Measurements from ENCODE around the gene TNFAIP8L3.

The TNFAIP8L3 gene

DNA sequence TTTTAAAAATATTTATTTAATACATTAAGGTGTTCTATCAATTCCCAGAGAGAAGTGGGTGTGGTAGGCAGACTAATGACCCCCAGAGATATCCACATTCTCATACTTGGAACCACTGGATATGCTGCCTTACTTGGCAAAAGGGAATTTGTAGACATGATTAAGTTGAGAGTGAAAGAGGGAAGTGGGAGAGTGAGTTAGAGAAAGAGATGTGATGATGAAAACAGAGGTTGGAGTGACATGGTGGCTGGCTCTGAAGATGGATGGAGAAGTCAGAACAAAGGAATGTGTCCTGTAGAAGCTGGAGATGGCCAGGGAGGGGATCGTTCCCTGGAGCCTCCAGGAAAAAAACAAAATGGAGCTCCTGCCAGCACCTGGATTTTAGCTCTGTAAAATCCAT, 32.0 kb downstream of the TNFAIP8L3 start:
- Histone ChIP-seq H3K27me3 (ENCODE audit: control insufficient read depth in 3 of 3, insufficient read depth in 3 of 3, low read depth in 1 of 3, low read length in 3 of 3) (peaks cover 0 to 3% (median 0%) of the 10 kb centered on the region in 3 experiments), H2BK15ac (ENCODE audit: low read length) (no peak overlapping the region), H4K91ac (ENCODE audit: low read depth, low read length, poor library complexity) (no peak overlapping the region), H3K23ac (ENCODE audit: low read depth, low read length, poor library complexity) (no peak overlapping the region), H3K4me3 (ENCODE audit: low read length in 2 of 2) (no peak overlapping the region), H4K8ac (ENCODE audit: low read depth, low read length) (no peak overlapping the region), H3K27ac (replicated peaks; ENCODE audit: low read length) (no peak overlapping the region), H2AK5ac (ENCODE audit: low read depth, low read length) (no peak overlapping the region), H2BK5ac (ENCODE audit: low read length) (no peak overlapping the region), H3K14ac (ENCODE audit: low read length) (no peak overlapping the region), H3K4me2 (ENCODE audit: insufficient read depth, low read length, poor library complexity, severe bottlenecking) (no peak overlapping the region), H3K4me1 (ENCODE audit: control insufficient read depth in 2 of 2, insufficient read depth in 1 of 2, low read depth in 1 of 2, low read length in 2 of 2) (peaks cover 3 to 4% of the 10 kb centered on the region in 2 donors), H3K9ac (ENCODE audit: low read depth, low read length, poor library complexity) (no peak overlapping the region), H3K4ac (ENCODE audit: low read length) (no peak overlapping the region), H3K9me3 (replicated peaks in 1 of 2; ENCODE audit: control insufficient read depth in 2 of 2, insufficient read depth in 1 of 2, low read depth in 1 of 2, low read length in 2 of 2) (no peaks in the 10 kb centered on the region), H2AFZ (ENCODE audit: low read length) (no peak overlapping the region), H3K79me1 (ENCODE audit: low read depth, low read length) (no peaks in the 10 kb centered on the region), H3K18ac (ENCODE audit: low read length) (no peak overlapping the region), H3K36me3 (replicated peaks in 1 of 2; ENCODE audit: control insufficient read depth in 2 of 2, insufficient read depth in 2 of 2, low read length in 2 of 2) (no peaks in the 10 kb centered on the region), H2BK12ac (ENCODE audit: low read length) (no peak overlapping the region), H2BK120ac (ENCODE audit: low read depth, low read length) (no peak overlapping the region)
- WGBS, 2 donors (ENCODE audit: extremely low coverage in 2 of 2, insufficient read length in 2 of 2, insufficient replicate concordance in 1 of 2), result no CpG with 5 or more reads among the region's 1 CpG
- DNase-seq (ENCODE audit: low spot score), result no peak

DNA sequence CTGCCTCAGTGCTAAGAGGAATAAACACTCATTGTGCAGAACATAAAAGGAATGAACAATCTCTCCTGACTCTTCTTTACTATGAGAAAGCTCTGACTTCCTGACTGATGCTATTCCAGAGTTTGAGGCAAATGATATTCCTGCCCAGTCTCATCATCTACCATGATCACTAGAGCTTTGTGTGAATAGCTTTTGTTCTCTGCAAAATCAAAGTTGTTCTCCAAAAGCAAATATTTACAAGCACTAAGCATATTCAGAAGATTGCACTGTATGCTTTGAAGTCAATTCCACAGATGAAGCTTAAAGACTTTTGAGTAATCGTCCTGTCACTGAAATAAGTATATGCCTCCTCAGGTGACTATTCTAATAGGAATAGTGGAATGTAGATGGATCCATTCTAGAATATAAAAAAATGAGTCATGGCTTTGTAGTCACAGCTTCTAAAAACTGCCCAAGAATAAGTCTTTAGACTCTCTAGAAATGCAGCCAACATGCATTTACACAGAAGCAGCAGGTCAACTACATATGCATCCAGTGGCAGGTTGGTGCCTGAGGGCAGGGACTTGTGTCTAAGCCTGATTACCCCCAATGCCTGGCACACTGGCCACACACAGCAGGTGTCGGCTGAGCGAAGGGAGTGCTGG, 34.6 kb downstream of the TNFAIP8L3 start:
- H3K9me3 ChIP-seq (replicated peaks in 1 of 2; ENCODE audit: control insufficient read depth in 2 of 2, insufficient read depth in 1 of 2, low read depth in 1 of 2, low read length in 2 of 2), result no peaks in the 10 kb centered on the region
- H3K23ac ChIP-seq (ENCODE audit: low read depth, low read length, poor library complexity), result no peak overlapping the region
- H3K4me1 ChIP-seq (ENCODE audit: control insufficient read depth in 2 of 2, insufficient read depth in 1 of 2, low read depth in 1 of 2, low read length in 2 of 2), result peaks cover 3 to 4% of the 10 kb centered on the region in 2 donors
- no peak overlapping the region for H3K14ac ChIP-seq (ENCODE audit: low read length)
- no peak overlapping the region for H2AK5ac ChIP-seq (ENCODE audit: low read depth, low read length)
- no peaks in the 10 kb centered on the region for H3K79me1 ChIP-seq (ENCODE audit: low read depth, low read length)
- no peak overlapping the region for H2BK5ac ChIP-seq (ENCODE audit: low read length)
- peak overlapping the region; percentile 47 for H3K9ac ChIP-seq (ENCODE audit: low read depth, low read length, poor library complexity)
- no peak overlapping the region for H4K8ac ChIP-seq (ENCODE audit: low read depth, low read length)
- H3K27me3 ChIP-seq (ENCODE audit: control insufficient read depth in 3 of 3, insufficient read depth in 3 of 3, low read depth in 1 of 3, low read length in 3 of 3), result peaks cover 0 to 3% (median 0%) of the 10 kb centered on the region in 3 experiments
- H3K36me3 ChIP-seq (replicated peaks in 1 of 2; ENCODE audit: control insufficient read depth in 2 of 2, insufficient read depth in 2 of 2, low read length in 2 of 2), result no peaks in the 10 kb centered on the region
- no peak overlapping the region for H2BK12ac ChIP-seq (ENCODE audit: low read length)
- H3K4me2 ChIP-seq (ENCODE audit: insufficient read depth, low read length, poor library complexity, severe bottlenecking), result no peak overlapping the region
- H3K4me3 ChIP-seq (ENCODE audit: low read length in 2 of 2), result no peak overlapping the region
- no peak overlapping the region for H3K27ac ChIP-seq (replicated peaks; ENCODE audit: low read length)
- H3K4ac ChIP-seq (ENCODE audit: low read length), result no peak overlapping the region
- peak overlapping the region; percentile 36 for H2AFZ ChIP-seq (ENCODE audit: low read length)
- no peak overlapping the region for H4K91ac ChIP-seq (ENCODE audit: low read depth, low read length, poor library complexity)
- no peak overlapping the region for H3K18ac ChIP-seq (ENCODE audit: low read length)
- WGBS, 2 donors (ENCODE audit: extremely low coverage in 2 of 2, insufficient read length in 2 of 2, insufficient replicate concordance in 1 of 2), result no CpG with 5 or more reads among the region's 3 CpGs
- no peak overlapping the region for H2BK120ac ChIP-seq (ENCODE audit: low read depth, low read length)
- DNase-seq (ENCODE audit: low spot score), result no peak
- H2BK15ac ChIP-seq (ENCODE audit: low read length), result no peak overlapping the region

DNA sequence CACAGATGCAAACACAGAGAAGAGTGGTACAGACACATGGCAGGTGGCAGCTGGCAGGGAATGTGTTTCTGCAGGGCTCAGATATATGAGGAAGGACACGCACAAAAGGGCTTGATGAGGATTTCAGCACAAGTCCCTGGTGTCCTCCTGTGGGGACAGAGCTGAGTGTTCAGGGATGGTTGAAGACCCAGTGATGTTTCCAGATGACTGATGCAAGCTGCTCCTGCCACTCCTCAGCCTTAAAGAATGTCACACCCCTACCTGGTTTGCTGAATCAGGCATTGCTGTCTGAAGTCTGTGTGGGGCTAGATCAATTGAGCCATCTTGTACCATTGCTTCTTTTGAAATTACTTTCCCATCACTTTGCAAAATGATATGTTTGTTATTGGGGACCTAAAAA, 40.2 kb downstream of the TNFAIP8L3 start:
- H2BK12ac ChIP-seq (ENCODE audit: low read length), result no peak overlapping the region
- no peak overlapping the region for H3K4me2 ChIP-seq (ENCODE audit: insufficient read depth, low read length, poor library complexity, severe bottlenecking)
- no peak overlapping the region for H3K14ac ChIP-seq (ENCODE audit: low read length)
- no CpG with 5 or more reads among the region's 1 CpG for WGBS, 2 donors (ENCODE audit: extremely low coverage in 2 of 2, insufficient read length in 2 of 2, insufficient replicate concordance in 1 of 2)
- H3K27ac ChIP-seq (replicated peaks; ENCODE audit: low read length), result no peak overlapping the region
- no peak overlapping the region for H2AK5ac ChIP-seq (ENCODE audit: low read depth, low read length)
- H2AFZ ChIP-seq (ENCODE audit: low read length), result no peak overlapping the region
- H3K9ac ChIP-seq (ENCODE audit: low read depth, low read length, poor library complexity), result no peak overlapping the region
- no peak overlapping the region for H4K91ac ChIP-seq (ENCODE audit: low read depth, low read length, poor library complexity)
- no peak overlapping the region for H2BK120ac ChIP-seq (ENCODE audit: low read depth, low read length)
- H3K79me1 ChIP-seq (ENCODE audit: low read depth, low read length), result no peaks in the 10 kb centered on the region
- H3K4me3 ChIP-seq (ENCODE audit: low read length in 2 of 2), result no peak overlapping the region
- no peak overlapping the region for H2BK15ac ChIP-seq (ENCODE audit: low read length)
- H3K36me3 ChIP-seq (replicated peaks in 1 of 2; ENCODE audit: control insufficient read depth in 2 of 2, insufficient read depth in 2 of 2, low read length in 2 of 2), result no peaks in the 10 kb centered on the region
- no peak overlapping the region for H3K4ac ChIP-seq (ENCODE audit: low read length)
- no peaks in the 10 kb centered on the region for H3K9me3 ChIP-seq (replicated peaks in 1 of 2; ENCODE audit: control insufficient read depth in 2 of 2, insufficient read depth in 1 of 2, low read depth in 1 of 2, low read length in 2 of 2)
- no peak overlapping the region for H2BK5ac ChIP-seq (ENCODE audit: low read length)
- no peak overlapping the region for H4K8ac ChIP-seq (ENCODE audit: low read depth, low read length)
- H3K4me1 ChIP-seq (ENCODE audit: control insufficient read depth in 2 of 2, insufficient read depth in 1 of 2, low read depth in 1 of 2, low read length in 2 of 2), result no peaks in the 10 kb centered on the region
- no peaks in the 10 kb centered on the region for H3K27me3 ChIP-seq (ENCODE audit: control insufficient read depth in 3 of 3, insufficient read depth in 3 of 3, low read depth in 1 of 3, low read length in 3 of 3)
- H3K23ac ChIP-seq (ENCODE audit: low read depth, low read length, poor library complexity), result no peak overlapping the region
- DNase-seq (ENCODE audit: low spot score), result no peak
- H3K18ac ChIP-seq (ENCODE audit: low read length), result no peak overlapping the region

DNA sequence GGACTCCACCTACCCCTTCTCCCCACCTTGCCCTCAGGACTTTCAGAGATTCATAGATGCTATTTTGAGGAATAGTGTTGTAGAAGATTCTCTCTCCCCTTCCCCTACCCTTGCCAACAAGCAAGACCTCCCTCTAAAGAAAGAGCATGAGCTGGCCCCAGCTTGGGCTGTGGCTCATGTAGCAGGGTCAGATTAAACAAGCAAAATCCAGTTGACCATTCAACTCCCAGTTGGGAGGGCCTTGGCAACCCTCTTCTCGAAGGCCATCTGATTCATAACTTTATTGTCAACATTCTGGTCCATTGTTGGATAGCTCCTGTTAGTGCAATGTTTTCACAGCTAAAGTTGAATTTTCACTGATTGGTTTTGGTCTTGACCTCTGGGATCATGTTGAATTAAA, 41.1 kb downstream of the TNFAIP8L3 start:
- no peak overlapping the region for H2BK15ac ChIP-seq (ENCODE audit: low read length)
- H3K36me3 ChIP-seq (replicated peaks in 1 of 2; ENCODE audit: control insufficient read depth in 2 of 2, insufficient read depth in 2 of 2, low read length in 2 of 2), result no peaks in the 10 kb centered on the region
- no peak overlapping the region for H4K8ac ChIP-seq (ENCODE audit: low read depth, low read length)
- no peaks in the 10 kb centered on the region for H3K4me1 ChIP-seq (ENCODE audit: control insufficient read depth in 2 of 2, insufficient read depth in 1 of 2, low read depth in 1 of 2, low read length in 2 of 2)
- no peak overlapping the region for H2AFZ ChIP-seq (ENCODE audit: low read length)
- no peaks in the 10 kb centered on the region for H3K27me3 ChIP-seq (ENCODE audit: control insufficient read depth in 3 of 3, insufficient read depth in 3 of 3, low read depth in 1 of 3, low read length in 3 of 3)
- no peak overlapping the region for H2BK12ac ChIP-seq (ENCODE audit: low read length)
- H3K27ac ChIP-seq (replicated peaks; ENCODE audit: low read length), result no peak overlapping the region
- H3K14ac ChIP-seq (ENCODE audit: low read length), result no peak overlapping the region
- H4K91ac ChIP-seq (ENCODE audit: low read depth, low read length, poor library complexity), result no peak overlapping the region
- no peak overlapping the region for H2BK120ac ChIP-seq (ENCODE audit: low read depth, low read length)
- no peak overlapping the region for H3K4me3 ChIP-seq (ENCODE audit: low read length in 2 of 2)
- H2BK5ac ChIP-seq (ENCODE audit: low read length), result no peak overlapping the region
- no peaks in the 10 kb centered on the region for H3K9me3 ChIP-seq (replicated peaks in 1 of 2; ENCODE audit: control insufficient read depth in 2 of 2, insufficient read depth in 1 of 2, low read depth in 1 of 2, low read length in 2 of 2)
- no peaks in the 10 kb centered on the region for H3K79me1 ChIP-seq (ENCODE audit: low read depth, low read length)
- no peak overlapping the region for H3K23ac ChIP-seq (ENCODE audit: low read depth, low read length, poor library complexity)
- H3K9ac ChIP-seq (ENCODE audit: low read depth, low read length, poor library complexity), result no peak overlapping the region
- no peak for DNase-seq (ENCODE audit: low spot score)
- no peak overlapping the region for H2AK5ac ChIP-seq (ENCODE audit: low read depth, low read length)
- no peak overlapping the region for H3K4ac ChIP-seq (ENCODE audit: low read length)
- no peak overlapping the region for H3K18ac ChIP-seq (ENCODE audit: low read length)
- H3K4me2 ChIP-seq (ENCODE audit: insufficient read depth, low read length, poor library complexity, severe bottlenecking), result no peak overlapping the region
- WGBS, 2 donors (ENCODE audit: extremely low coverage in 2 of 2, insufficient read length in 2 of 2, insufficient replicate concordance in 1 of 2), result no CpG with 5 or more reads among the region's 1 CpG

Measured in neuronal stem cell (in vitro differentiated cells).